B cell (primary cell): Measurements from ENCODE around the gene PPP2R2B. TPM values are rescaled to one million over a fixed set of nuclear protein-coding genes. Genes with fewer than 3 reads are reported as not detected.

Experiments
- ATAC-seq: fragments of 200-7000 bp; cut with Tn5 transposase; one replicate; pipeline ENCODE4 v1.10.0; 2021; ENCODE audit warnings: low read depth, mild to moderate bottlenecking, moderate number of reproducible peaks, moderate library complexity
- CTCF ChIA-PET: fragments of 350-600 bp; sonication (Branson Sonifier 250); formaldehyde crosslinking; loops from one replicate; lab custom pipeline; 2021; ENCODE audit warnings: antibody characterized with exemption, inconsistent platforms; lab: Charles Lee
- POLR2A ChIA-PET: fragments of 350-600 bp; sonication (Branson Sonifier 250); formaldehyde crosslinking; loops from one replicate; lab custom pipeline; 2021; ENCODE audit warnings: antibody characterized with exemption; lab: Charles Lee
- DNase-seq: peaks from one replicate; pipeline ENCODE4 v3.0.0; 2013
- H2AFZ ChIP-seq: 2 replicates; pipeline ENCODE4 v1.6.1; 2012; ENCODE audit warnings: mild to moderate bottlenecking, low read depth, low read length; ENCODE audit not compliant: insufficient read depth, poor library complexity, severe bottlenecking
- H3K27ac ChIP-seq, 2 donors: 1 replicate in 1 of 2; 2 replicates in 1 of 2; pipeline ENCODE4 v1.5.1; 2012 to 2013; ENCODE audit warnings: low read length in 2 of 2, mild to moderate bottlenecking in 2 of 2, moderate library complexity in 1 of 2
- H3K27me3 ChIP-seq, 4 experiments: fragments of 200-600 bp in 1 of 4; sonication (generic) in 1 of 4; replicated peaks in 1 of 4; 1 replicate in 2 of 4; 2 replicates in 2 of 4; pipeline versions ENCODE4 v1.6.1 to v1.7.0; 2013 to 2016; ENCODE audit warnings: low read length in 3 of 4, mild to moderate bottlenecking in 2 of 4, mixed read lengths in 1 of 4, moderate library complexity in 1 of 4; ENCODE audit not compliant: insufficient read depth in 4 of 4, control insufficient read depth in 3 of 4; ENCODE audit errors: control extremely low read depth in 1 of 4
- H3K36me3 ChIP-seq, 2 experiments: replicated peaks in 1 of 2; 1 replicate in 1 of 2; 2 replicates in 1 of 2; pipeline versions ENCODE4 v1.6.1 to v1.7.1; 2013; ENCODE audit warnings: low read length in 1 of 2; ENCODE audit not compliant: insufficient read depth in 2 of 2, control insufficient read depth in 1 of 2; ENCODE audit errors: control extremely low read depth in 1 of 2, extremely low read depth in 1 of 2
- H3K4me1 ChIP-seq, 2 donors: fragments of 200-600 bp in 1 of 2; sonication (generic) in 1 of 2; 1 replicate in 1 of 2; 2 replicates in 1 of 2; pipeline versions ENCODE4 v1.5.1 to v1.6.1; 2013 to 2017; ENCODE audit warnings: low read length in 2 of 2; ENCODE audit not compliant: control insufficient read depth in 2 of 2, insufficient read depth in 2 of 2
- H3K4me2 ChIP-seq: replicated peaks from 2 replicates; pipeline ENCODE3; 2012; ENCODE audit warnings: mild to moderate bottlenecking, low read depth, low read length; ENCODE audit not compliant: poor library complexity, severe bottlenecking
- H3K4me3 ChIP-seq, 5 experiments: fragments of 200-600 bp in 1 of 5; sonication (generic) in 1 of 5; 1 replicate in 3 of 5; 2 replicates in 2 of 5; pipeline versions ENCODE4 v1.5.1 to v1.7.0; 2011 to 2016; ENCODE audit warnings: low read length in 4 of 5, mild to moderate bottlenecking in 4 of 5, low read depth in 2 of 5, control low read depth in 1 of 5, moderate library complexity in 1 of 5; ENCODE audit not compliant: insufficient read depth in 1 of 5; ENCODE audit errors: control extremely low read depth in 1 of 5, extremely low read depth in 1 of 5
- H3K79me2 ChIP-seq: fragments of 200-600 bp; sonication (generic); one replicate; pipeline ENCODE4 v1.6.0; 2016; ENCODE audit warnings: low read length; ENCODE audit not compliant: control insufficient read depth, insufficient read depth
- H3K9ac ChIP-seq: fragments of 200-600 bp; sonication (generic); 2 replicates; pipeline ENCODE4 v1.6.1; 2017; ENCODE audit warnings: mild to moderate bottlenecking, low read length, moderate library complexity
- H3K9me3 ChIP-seq, 3 donors: one replicate each; pipeline versions ENCODE4 v1.6.1 to v1.7.1; 2013; ENCODE audit warnings: low read length in 2 of 3; ENCODE audit not compliant: control insufficient read depth in 2 of 3, insufficient read depth in 1 of 3; ENCODE audit errors: control extremely low read depth in 1 of 3
- H4K20me1 ChIP-seq: 2 replicates; pipeline ENCODE4 v1.6.0; 2012; ENCODE audit warnings: mild to moderate bottlenecking, low read length; ENCODE audit not compliant: insufficient read depth, control insufficient read depth, poor library complexity, severe bottlenecking
- H3K27ac Mint-ChIP-seq: one replicate; pipeline ENCODE4 v1.8.0; 2021; ENCODE audit warnings: mixed read lengths
- H3K27me3 Mint-ChIP-seq: one replicate; pipeline ENCODE4 v1.8.0; 2021; ENCODE audit warnings: mixed read lengths
- H3K4me1 Mint-ChIP-seq: one replicate; pipeline ENCODE4 v1.8.0; 2021; ENCODE audit warnings: mixed read lengths
- H3K4me3 Mint-ChIP-seq: one replicate; pipeline ENCODE4 v1.8.0; 2021; ENCODE audit warnings: mixed read lengths
- H3K9me3 Mint-ChIP-seq: one replicate; pipeline ENCODE4 v1.8.0; 2022; ENCODE audit warnings: mixed read lengths; ENCODE audit not compliant: insufficient read depth
- EZH2 ChIP-seq: IDR thresholded peaks from 2 replicates; pipeline ENCODE4 v1.6.1; 2012; ENCODE audit warnings: borderline replicate concordance, low read depth, mild to moderate bottlenecking, moderate library complexity, low read length; ENCODE audit not compliant: insufficient read depth, poor library complexity, severe bottlenecking
- WGBS: methylation state at CpG from one replicate; pipeline ENCODE4 v1.1.5; 2013; ENCODE audit warnings: missing lambda C conversion rate; ENCODE audit not compliant: insufficient coverage; 5-methylcytosine and 5-hydroxymethylcytosine counted together
- intact Hi-C: fragments of 100-400 bp; cut with micrococcal nuclease; formaldehyde crosslinking; loops from one replicate; pipeline ENCODE4 v1.10.0; 2022
- polyA plus RNA-seq: library from polyadenylated mRNA; depleted of rRNA; stranded (reverse); fragments of >200 nt; gene quantifications from 2 replicates; pipeline ENCODE4 v1.2.3, GENCODE V29; 2012
- total RNA-seq, 2 donors: library from RNA; stranded (reverse); fragments of 120-200 nt in 1 of 2; gene quantifications; 1 replicate in 1 of 2; 2 replicates in 1 of 2; pipeline versions ENCODE4 v1.2.3 to v1.2.4, GENCODE V29; 2013 to 2022
- TF ChIP-seq, protein P1 (sequence below): fragments of 200-600 bp; IDR thresholded peaks from one replicate; pipeline ENCODE4 v1.8.0; 2022; ENCODE audit warnings: antibody characterized with exemption, mild to moderate bottlenecking

The PPP2R2B gene
- total and polyA plus RNA-seq, 2 donors (not counting 1 experiment from before 2014, with no cell fraction given), result 0.03 TPM; not detected in 1

GRCh38 chr5:146580237-146580636, 298.3 kb downstream of the PPP2R2B start:
- no peak overlapping the region for H3K27ac ChIP-seq
- DNase-seq (no peak), ATAC-seq (no peak)
- no peaks in the 10 kb centered on the region for H3K27me3 ChIP-seq
- H3K27me3 Mint-ChIP-seq, result peaks cover 3% of the 10 kb centered on the region
- CTCF ChIA-PET, result no interaction called here
- H3K27ac Mint-ChIP-seq, result no peak overlapping the region
- POLR2A ChIA-PET, result no interaction called here
- H2AFZ ChIP-seq, result no peak overlapping the region
- H3K4me3 Mint-ChIP-seq, result no peak overlapping the region
- no peaks in the 10 kb centered on the region for H3K79me2 ChIP-seq
- no peak for TF ChIP-seq EZH2
- TF ChIP-seq, protein P1, sequence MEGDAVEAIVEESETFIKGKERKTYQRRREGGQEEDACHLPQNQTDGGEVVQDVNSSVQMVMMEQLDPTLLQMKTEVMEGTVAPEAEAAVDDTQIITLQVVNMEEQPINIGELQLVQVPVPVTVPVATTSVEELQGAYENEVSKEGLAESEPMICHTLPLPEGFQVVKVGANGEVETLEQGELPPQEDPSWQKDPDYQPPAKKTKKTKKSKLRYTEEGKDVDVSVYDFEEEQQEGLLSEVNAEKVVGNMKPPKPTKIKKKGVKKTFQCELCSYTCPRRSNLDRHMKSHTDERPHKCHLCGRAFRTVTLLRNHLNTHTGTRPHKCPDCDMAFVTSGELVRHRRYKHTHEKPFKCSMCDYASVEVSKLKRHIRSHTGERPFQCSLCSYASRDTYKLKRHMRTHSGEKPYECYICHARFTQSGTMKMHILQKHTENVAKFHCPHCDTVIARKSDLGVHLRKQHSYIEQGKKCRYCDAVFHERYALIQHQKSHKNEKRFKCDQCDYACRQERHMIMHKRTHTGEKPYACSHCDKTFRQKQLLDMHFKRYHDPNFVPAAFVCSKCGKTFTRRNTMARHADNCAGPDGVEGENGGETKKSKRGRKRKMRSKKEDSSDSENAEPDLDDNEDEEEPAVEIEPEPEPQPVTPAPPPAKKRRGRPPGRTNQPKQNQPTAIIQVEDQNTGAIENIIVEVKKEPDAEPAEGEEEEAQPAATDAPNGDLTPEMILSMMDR, result no peak
- peaks cover 0 to 10% (median 8%) of the 10 kb centered on the region in 3 donors for H3K9me3 ChIP-seq
- no peaks in the 10 kb centered on the region for H3K36me3 ChIP-seq
- H4K20me1 ChIP-seq, result no peaks in the 10 kb centered on the region
- no CpG with 5 or more reads among the region's 3 CpGs for WGBS
- H3K4me1 ChIP-seq, result no peaks in the 10 kb centered on the region
- intact Hi-C loops, result no loop called here
- H3K9ac ChIP-seq, result no peak overlapping the region
- H3K4me1 Mint-ChIP-seq, result no peaks in the 10 kb centered on the region
- no peak overlapping the region for H3K4me3 ChIP-seq
- H3K9me3 Mint-ChIP-seq, result peaks cover 6% of the 10 kb centered on the region
- H3K4me2 ChIP-seq, result no peak overlapping the region

DNA sequence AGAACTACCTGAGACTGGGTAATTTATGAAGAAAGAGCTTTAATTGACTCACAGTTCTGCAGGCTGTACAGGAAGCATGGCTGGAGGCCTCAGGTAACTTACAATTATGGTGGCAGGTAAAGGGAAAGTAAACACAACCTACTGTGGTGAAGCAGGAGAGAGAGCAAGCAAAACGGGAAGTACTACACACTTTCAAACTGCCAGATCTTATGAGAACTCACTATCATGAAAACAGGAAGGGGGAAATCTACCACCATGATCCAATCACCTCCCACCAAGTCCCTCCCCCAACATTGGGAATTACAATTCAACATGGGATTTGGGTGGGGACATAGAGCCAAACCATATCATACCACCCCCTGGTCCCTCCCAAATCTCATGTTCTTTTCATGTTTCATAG, 303.8 kb downstream of the PPP2R2B start:
- POLR2A ChIA-PET, result no interaction called here
- CTCF ChIA-PET, result no interaction called here
- ATAC-seq (no peak), DNase-seq (no peak)
- Histone ChIP-seq H3K4me2 (no peak overlapping the region), H3K27me3 (no peaks in the 10 kb centered on the region), H3K79me2 (no peaks in the 10 kb centered on the region), H3K27ac (no peak overlapping the region), H3K36me3 (no peaks in the 10 kb centered on the region), H3K9ac (no peak overlapping the region), H3K9me3 (peaks cover 0 to 9% (median 8%) of the 10 kb centered on the region in 3 donors), H3K4me1 (no peaks in the 10 kb centered on the region), H4K20me1 (no peaks in the 10 kb centered on the region), H2AFZ (no peak overlapping the region), H3K4me3 (no peak overlapping the region)
- Mint-ChIP-seq H3K9me3 (peaks cover 6% of the 10 kb centered on the region), H3K4me3 (no peak overlapping the region), H3K4me1 (no peaks in the 10 kb centered on the region), H3K27me3 (peaks cover 3% of the 10 kb centered on the region), H3K27ac (no peak overlapping the region)
- TF ChIP-seq, protein P1, result no peak
- TF ChIP-seq EZH2, result no peak
- intact Hi-C loops, result no loop called here
- no CpG with 5 or more reads among the region's 1 CpG for WGBS
